Sciatic nerve (tissue), 2 donors: ENCODE measurements around the gene HSFY1. TPM values are rescaled to one million over a fixed set of nuclear protein-coding genes. Genes with fewer than 3 reads are reported as not detected.
"Not testable (repeated sequence)": the region's sequence is repeated elsewhere in the genome, so short reads cannot be mapped to it uniquely, and the experiment has no call there.

ENCODE experiments used
- ATAC-seq: fragments of 200-7000 bp; cut with Tn5 transposase; one replicate; pipeline ENCODE4 v1.9.1; 2020; ENCODE audit warnings: mild to moderate bottlenecking, moderate library complexity
- DNase-seq: peaks from one replicate; pipeline ENCODE4 v3.0.0-alpha.2; 2020; ENCODE audit warnings: low spot score
- intact Hi-C: fragments of 100-400 bp; cut with DNase I; formaldehyde crosslinking; loops from one replicate; pipeline ENCODE4 v1.14.2; 2022
- total RNA-seq: library from RNA; stranded (reverse); fragmentation: NEBNext Ultra II Directional; extraction: Animal tissue kit (Norgen Biotek cat#: 25700); gene quantifications from one replicate; pipeline ENCODE4 v1.2.1, GENCODE V29; 2021
- donor health status: DM: no; HTN: no; CAD: no.
- donor health status: DM: no; HTN: no; CAD: no.

Gene HSFY1
- not detected for total RNA-seq

GRCh38 chrY:18546420-18546819, at the start of gene HSFY1:
HSFY1 (plus strand) TSS chrY:18546720; CDS start chrY:18546788, 68 bp downstream.
- DNase-seq, ATAC-seq, intact Hi-C loops: not testable (repeated sequence)

- DNase-seq, intact Hi-C loops, ATAC-seq: not testable (repeated sequence)
Measured at GRCh38 chrY:18504266-18504665, 42.3 kb upstream of the HSFY1 start.

GRCh38 chrY:18530995-18531655, 15.4 kb upstream of the HSFY1 start:
- intact Hi-C loops, ATAC-seq, DNase-seq: not testable (repeated sequence)

GRCh38 chrY:18538952-18539351, 7.6 kb upstream of the HSFY1 start:
- ATAC-seq, DNase-seq, intact Hi-C loops: not testable (repeated sequence)

GRCh38 chrY:18553132-18553531, 6.6 kb downstream of the HSFY1 start:
- ATAC-seq, DNase-seq, intact Hi-C loops: not testable (repeated sequence)

GRCh38 chrY:18565915-18566314, 19.4 kb downstream of the HSFY1 start:
- ATAC-seq, DNase-seq, intact Hi-C loops: not testable (repeated sequence)

Other genes with a start within 250 kb of the HSFY1 start
- not detected for gene HSFY2, start 227.0 kb downstream of the HSFY1 start, total RNA-seq